ENCODE results near the gene ANGPTL8. TPM values are rescaled to one million over a fixed set of nuclear protein-coding genes. Genes with fewer than 3 reads are reported as not detected.

Gene ANGPTL8
- total and polyA plus RNA-seq, 2 of the 13 experiments (the other 11 are each of a cell fraction or from before 2014, with no cell fraction given): 27.3 to 243 TPM

GRCh38 chr19:11242864-11243797 lies 3.7 kb downstream of the ANGPTL8 start (continued):
- TF ChIP-seq ZNF275 (CRISPR knock-in tag; IDR thresholded peaks at IDR 0.05; ENCODE audit: borderline replicate concordance) (no peak), KLF12 (CRISPR knock-in tag; IDR thresholded peaks at IDR 0.05; ENCODE audit: borderline replicate concordance) (no peak), IRX3 (CRISPR knock-in tag; IDR thresholded peaks at IDR 0.05; ENCODE audit: borderline replicate concordance, low read depth) (no peak), ZNF563 (CRISPR knock-in tag; IDR thresholded peaks at IDR 0.05) (no peak; the same call in 1 of the 2 replicates), ARID3A (IDR thresholded peaks at IDR 0.05; ENCODE audit: low read depth, low read length) (no peak), ZNF780A (CRISPR knock-in tag; IDR thresholded peaks at IDR 0.05) (no peak), IRF1 (CRISPR knock-in tag; IDR thresholded peaks at IDR 0.05; ENCODE audit: low read depth) (no peak), ZNF678 (CRISPR knock-in tag; IDR thresholded peaks at IDR 0.05) (no peak), KLF13 (CRISPR knock-in tag; IDR thresholded peaks at IDR 0.05) (no peak), MIER2 (CRISPR knock-in tag; IDR thresholded peaks at IDR 0.05) (no peak; the same call in 1 of the 2 replicates), ZNF709 (CRISPR knock-in tag; IDR thresholded peaks at IDR 0.05) (no peak), HNRNPUL1 (IDR thresholded peaks at IDR 0.05; ENCODE audit: low read depth, low read length) (no peak), RFXAP (CRISPR knock-in tag; IDR thresholded peaks at IDR 0.05; ENCODE audit: borderline replicate concordance) (peak; percentile 51; the same call in 1 of the 2 replicates), NFKBIZ (CRISPR knock-in tag; IDR thresholded peaks at IDR 0.05) (no peak)
- TF ChIP-seq, protein P1, sequence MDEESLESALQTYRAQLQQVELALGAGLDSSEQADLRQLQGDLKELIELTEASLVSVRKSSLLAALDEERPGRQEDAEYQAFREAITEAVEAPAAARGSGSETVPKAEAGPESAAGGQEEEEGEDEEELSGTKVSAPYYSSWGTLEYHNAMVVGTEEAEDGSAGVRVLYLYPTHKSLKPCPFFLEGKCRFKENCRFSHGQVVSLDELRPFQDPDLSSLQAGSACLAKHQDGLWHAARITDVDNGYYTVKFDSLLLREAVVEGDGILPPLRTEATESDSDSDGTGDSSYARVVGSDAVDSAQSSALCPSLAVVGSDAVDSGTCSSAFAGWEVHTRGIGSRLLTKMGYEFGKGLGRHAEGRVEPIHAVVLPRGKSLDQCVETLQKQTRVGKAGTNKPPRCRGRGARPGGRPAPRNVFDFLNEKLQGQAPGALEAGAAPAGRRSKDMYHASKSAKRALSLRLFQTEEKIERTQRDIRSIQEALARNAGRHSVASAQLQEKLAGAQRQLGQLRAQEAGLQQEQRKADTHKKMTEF (CRISPR knock-in tag; IDR thresholded peaks at IDR 0.05): peak; percentile 16; the same call in 1 of the 2 replicates
- TF ChIP-seq, protein P2, sequence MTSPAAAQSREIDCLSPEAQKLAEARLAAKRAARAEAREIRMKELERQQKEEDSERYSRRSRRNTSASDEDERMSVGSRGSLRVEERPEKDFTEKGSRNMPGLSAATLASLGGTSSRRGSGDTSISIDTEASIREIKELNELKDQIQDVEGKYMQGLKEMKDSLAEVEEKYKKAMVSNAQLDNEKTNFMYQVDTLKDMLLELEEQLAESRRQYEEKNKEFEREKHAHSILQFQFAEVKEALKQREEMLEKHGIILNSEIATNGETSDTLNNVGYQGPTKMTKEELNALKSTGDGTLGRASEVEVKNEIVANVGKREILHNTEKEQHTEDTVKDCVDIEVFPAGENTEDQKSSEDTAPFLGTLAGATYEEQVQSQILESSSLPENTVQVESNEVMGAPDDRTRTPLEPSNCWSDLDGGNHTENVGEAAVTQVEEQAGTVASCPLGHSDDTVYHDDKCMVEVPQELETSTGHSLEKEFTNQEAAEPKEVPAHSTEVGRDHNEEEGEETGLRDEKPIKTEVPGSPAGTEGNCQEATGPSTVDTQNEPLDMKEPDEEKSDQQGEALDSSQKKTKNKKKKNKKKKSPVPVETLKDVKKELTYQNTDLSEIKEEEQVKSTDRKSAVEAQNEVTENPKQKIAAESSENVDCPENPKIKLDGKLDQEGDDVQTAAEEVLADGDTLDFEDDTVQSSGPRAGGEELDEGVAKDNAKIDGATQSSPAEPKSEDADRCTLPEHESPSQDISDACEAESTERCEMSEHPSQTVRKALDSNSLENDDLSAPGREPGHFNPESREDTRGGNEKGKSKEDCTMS (CRISPR knock-in tag; conservative IDR thresholded peaks at IDR 0.05): no peak

Data from HepG2 (cell line).